ENCODE data around the gene MKRN2.

MKRN2 gene

GRCh38 chr3:12557473-12558100 lies 700 bp downstream of the MKRN2 start:
- H3K36me3 ChIP-seq (ENCODE audit: control insufficient read depth, low read depth, low read length), result no peaks in the 10 kb centered on the region
- no peaks in the 10 kb centered on the region for H3K27me3 ChIP-seq (ENCODE audit: control insufficient read depth, insufficient read depth, low read length)
- H3K4me1 ChIP-seq (ENCODE audit: control insufficient read depth, low read depth, low read length), result peaks cover 18% of the 10 kb centered on the region
- peak overlapping the region; percentile 51 for H3K27ac ChIP-seq (ENCODE audit: low read length)
- H3K9ac ChIP-seq (ENCODE audit: low read length), result peak overlapping the region; percentile 88
- no peaks in the 10 kb centered on the region for H3K9me3 ChIP-seq (ENCODE audit: control insufficient read depth, low read depth, low read length)
- peak overlapping the region; percentile 91 for H3K4me3 ChIP-seq (ENCODE audit: low read length)

GRCh38 chr3:12558706-12559105 lies 1.8 kb downstream of the MKRN2 start:
- H3K4me3 ChIP-seq (ENCODE audit: low read length), result peak overlapping the region; percentile 91
- H3K9ac ChIP-seq (ENCODE audit: low read length), result peak overlapping the region; percentile 88
- peaks cover 22% of the 10 kb centered on the region for H3K4me1 ChIP-seq (ENCODE audit: control insufficient read depth, low read depth, low read length)

GRCh38 chr3:12559520-12559919 lies 2.6 kb downstream of the MKRN2 start:
- H3K27me3 ChIP-seq (ENCODE audit: control insufficient read depth, insufficient read depth, low read length), result no peaks in the 10 kb centered on the region
- H3K27ac ChIP-seq (ENCODE audit: low read length), result no peak overlapping the region
- no peak overlapping the region for H3K4me3 ChIP-seq (ENCODE audit: low read length)
- no peaks in the 10 kb centered on the region for H3K9me3 ChIP-seq (ENCODE audit: control insufficient read depth, low read depth, low read length)
- H3K36me3 ChIP-seq (ENCODE audit: control insufficient read depth, low read depth, low read length), result no peaks in the 10 kb centered on the region
- H3K4me1 ChIP-seq (ENCODE audit: control insufficient read depth, low read depth, low read length), result peaks cover 22% of the 10 kb centered on the region
- H3K9ac ChIP-seq (ENCODE audit: low read length), result no peak overlapping the region

More at GRCh38 chr3:12558706-12559105, 1.8 kb downstream of the MKRN2 start:
- Histone ChIP-seq H3K27ac (ENCODE audit: low read length) (no peak overlapping the region), H3K27me3 (ENCODE audit: control insufficient read depth, insufficient read depth, low read length) (no peaks in the 10 kb centered on the region), H3K36me3 (ENCODE audit: control insufficient read depth, low read depth, low read length) (no peaks in the 10 kb centered on the region), H3K9me3 (ENCODE audit: control insufficient read depth, low read depth, low read length) (no peaks in the 10 kb centered on the region)

GRCh38 chr3:12560505-12561190 lies 3.8 kb downstream of the MKRN2 start:
- no peaks in the 10 kb centered on the region for H3K36me3 ChIP-seq (ENCODE audit: control insufficient read depth, low read depth, low read length)
- H3K4me3 ChIP-seq (ENCODE audit: low read length), result no peak overlapping the region
- H3K9ac ChIP-seq (ENCODE audit: low read length), result no peak overlapping the region
- peaks cover 22% of the 10 kb centered on the region for H3K4me1 ChIP-seq (ENCODE audit: control insufficient read depth, low read depth, low read length)
- no peaks in the 10 kb centered on the region for H3K9me3 ChIP-seq (ENCODE audit: control insufficient read depth, low read depth, low read length)
- no peaks in the 10 kb centered on the region for H3K27me3 ChIP-seq (ENCODE audit: control insufficient read depth, insufficient read depth, low read length)
- no peak overlapping the region for H3K27ac ChIP-seq (ENCODE audit: low read length)

- Histone ChIP-seq H3K36me3 (ENCODE audit: control insufficient read depth, low read depth, low read length) (no peaks in the 10 kb centered on the region), H3K4me1 (ENCODE audit: control insufficient read depth, low read depth, low read length) (peaks cover 22% of the 10 kb centered on the region), H3K27me3 (ENCODE audit: control insufficient read depth, insufficient read depth, low read length) (no peaks in the 10 kb centered on the region), H3K9ac (ENCODE audit: low read length) (no peak overlapping the region), H3K27ac (ENCODE audit: low read length) (no peak overlapping the region), H3K9me3 (ENCODE audit: control insufficient read depth, low read depth, low read length) (no peaks in the 10 kb centered on the region), H3K4me3 (ENCODE audit: low read length) (no peak overlapping the region)
Observed at GRCh38 chr3:12561397-12561796, 4.5 kb downstream of the MKRN2 start.

- no peaks in the 10 kb centered on the region for H3K9me3 ChIP-seq (ENCODE audit: control insufficient read depth, low read depth, low read length)
- no peaks in the 10 kb centered on the region for H3K27me3 ChIP-seq (ENCODE audit: control insufficient read depth, insufficient read depth, low read length)
Observed at GRCh38 chr3:12562451-12562850, 5.6 kb downstream of the MKRN2 start.

GRCh38 chr3:12566976-12567375 lies 10.1 kb downstream of the MKRN2 start:
- Histone ChIP-seq H3K27me3 (ENCODE audit: control insufficient read depth, insufficient read depth, low read length) (no peaks in the 10 kb centered on the region), H3K4me1 (ENCODE audit: control insufficient read depth, low read depth, low read length) (peaks cover 8% of the 10 kb centered on the region), H3K36me3 (ENCODE audit: control insufficient read depth, low read depth, low read length) (peaks cover 22% of the 10 kb centered on the region), H3K4me3 (ENCODE audit: low read length) (no peak overlapping the region), H3K27ac (ENCODE audit: low read length) (no peak overlapping the region), H3K9ac (ENCODE audit: low read length) (no peak overlapping the region), H3K9me3 (ENCODE audit: control insufficient read depth, low read depth, low read length) (no peaks in the 10 kb centered on the region)

More at GRCh38 chr3:12562451-12562850, 5.6 kb downstream of the MKRN2 start:
- H3K36me3 ChIP-seq (ENCODE audit: control insufficient read depth, low read depth, low read length), result no peaks in the 10 kb centered on the region
- peaks cover 22% of the 10 kb centered on the region for H3K4me1 ChIP-seq (ENCODE audit: control insufficient read depth, low read depth, low read length)
- H3K4me3 ChIP-seq (ENCODE audit: low read length), result no peak overlapping the region
- no peak overlapping the region for H3K27ac ChIP-seq (ENCODE audit: low read length)
- no peak overlapping the region for H3K9ac ChIP-seq (ENCODE audit: low read length)

GRCh38 chr3:12568747-12569146 lies 11.9 kb downstream of the MKRN2 start:
- Histone ChIP-seq H3K27me3 (ENCODE audit: control insufficient read depth, insufficient read depth, low read length) (no peaks in the 10 kb centered on the region), H3K36me3 (ENCODE audit: control insufficient read depth, low read depth, low read length) (peaks cover 35% of the 10 kb centered on the region), H3K9ac (ENCODE audit: low read length) (no peak overlapping the region), H3K4me3 (ENCODE audit: low read length) (no peak overlapping the region), H3K4me1 (ENCODE audit: control insufficient read depth, low read depth, low read length) (no peaks in the 10 kb centered on the region), H3K27ac (ENCODE audit: low read length) (no peak overlapping the region), H3K9me3 (ENCODE audit: control insufficient read depth, low read depth, low read length) (no peaks in the 10 kb centered on the region)

GRCh38 chr3:12569836-12570235 lies 12.9 kb downstream of the MKRN2 start:
- Histone ChIP-seq H3K27me3 (ENCODE audit: control insufficient read depth, insufficient read depth, low read length) (no peaks in the 10 kb centered on the region), H3K9me3 (ENCODE audit: control insufficient read depth, low read depth, low read length) (no peaks in the 10 kb centered on the region), H3K9ac (ENCODE audit: low read length) (no peak overlapping the region), H3K27ac (ENCODE audit: low read length) (no peak overlapping the region), H3K4me3 (ENCODE audit: low read length) (no peak overlapping the region), H3K36me3 (ENCODE audit: control insufficient read depth, low read depth, low read length) (peaks cover 45% of the 10 kb centered on the region), H3K4me1 (ENCODE audit: control insufficient read depth, low read depth, low read length) (no peaks in the 10 kb centered on the region)

- H3K36me3 ChIP-seq (ENCODE audit: control insufficient read depth, low read depth, low read length), result peaks cover 64% of the 10 kb centered on the region
- H3K27ac ChIP-seq (ENCODE audit: low read length), result no peak overlapping the region
- H3K4me3 ChIP-seq (ENCODE audit: low read length), result no peak overlapping the region
- no peaks in the 10 kb centered on the region for H3K4me1 ChIP-seq (ENCODE audit: control insufficient read depth, low read depth, low read length)
- H3K9me3 ChIP-seq (ENCODE audit: control insufficient read depth, low read depth, low read length), result no peaks in the 10 kb centered on the region
- H3K9ac ChIP-seq (ENCODE audit: low read length), result no peak overlapping the region
- H3K27me3 ChIP-seq (ENCODE audit: control insufficient read depth, insufficient read depth, low read length), result no peaks in the 10 kb centered on the region
Observed at GRCh38 chr3:12571986-12572385, 15.1 kb downstream of the MKRN2 start.

- Histone ChIP-seq H3K27me3 (ENCODE audit: control insufficient read depth, insufficient read depth, low read length) (no peaks in the 10 kb centered on the region), H3K9me3 (ENCODE audit: control insufficient read depth, low read depth, low read length) (no peaks in the 10 kb centered on the region), H3K36me3 (ENCODE audit: control insufficient read depth, low read depth, low read length) (peaks cover 79% of the 10 kb centered on the region), H3K4me3 (ENCODE audit: low read length) (no peak overlapping the region), H3K4me1 (ENCODE audit: control insufficient read depth, low read depth, low read length) (no peaks in the 10 kb centered on the region), H3K9ac (ENCODE audit: low read length) (no peak overlapping the region), H3K27ac (ENCODE audit: low read length) (no peak overlapping the region)
Observed at GRCh38 chr3:12574131-12574530, 17.2 kb downstream of the MKRN2 start.

- no peak overlapping the region for H3K9ac ChIP-seq (ENCODE audit: low read length)
- no peaks in the 10 kb centered on the region for H3K4me1 ChIP-seq (ENCODE audit: control insufficient read depth, low read depth, low read length)
- no peaks in the 10 kb centered on the region for H3K27me3 ChIP-seq (ENCODE audit: control insufficient read depth, insufficient read depth, low read length)
- H3K4me3 ChIP-seq (ENCODE audit: low read length), result no peak overlapping the region
- peaks cover 81% of the 10 kb centered on the region for H3K36me3 ChIP-seq (ENCODE audit: control insufficient read depth, low read depth, low read length)
- H3K27ac ChIP-seq (ENCODE audit: low read length), result no peak overlapping the region
- no peaks in the 10 kb centered on the region for H3K9me3 ChIP-seq (ENCODE audit: control insufficient read depth, low read depth, low read length)
Observed at GRCh38 chr3:12574661-12575060, 17.8 kb downstream of the MKRN2 start.
